ENCODE data around the gene LDLRAP1. TPM values are rescaled to one million over a fixed set of nuclear protein-coding genes. Genes with fewer than 3 reads are reported as not detected.

LDLRAP1 gene
- total and polyA plus RNA-seq, 9 of the 15 experiments (the other 6 are each of a cell fraction or from before 2014, with no cell fraction given) = 0.56 to 29.6 (median 16.2) TPM

- no TSS peak for BruUV-seq (replicated peaks)
- peak; percentile 87 to 100 (median 99) for DNase-seq (ENCODE audit: extremely low read depth in 1 of 4, low spot score in 3 of 4)
- 1% methylated on average over 60 of the region's 116 CpGs for WGBS (ENCODE audit: insufficient coverage, low coverage, missing lambda C conversion rate)
- in situ Hi-C loops (cut with MboI) (loop anchor here (10.0 kb wide), 1 partner anchor 388 kb away; no protein-coding TSS in a partner anchor), intact Hi-C loops (cut with micrococcal nuclease) (no loop called here)
- no peak for FAIRE-seq
- no peaks in the 10 kb centered on the region for H3K36me3 ChIP-seq (ENCODE audit: control insufficient read depth, insufficient read depth, low read length)
- no peaks in the 10 kb centered on the region for H3K79me2 ChIP-seq (ENCODE audit: control insufficient read depth, insufficient read depth, low read length)
- peak within 1 kb of the TSS; percentile 8 to 89; a peak in 3 of 4 replicates for H3K9ac ChIP-seq (ENCODE audit: insufficient read depth in 1 of 2, low read depth in 2 of 2, low read length in 2 of 2)
- no peaks in the 10 kb centered on the region for H3K9me3 ChIP-seq (replicated peaks; ENCODE audit: control insufficient read depth, insufficient read depth, low read depth, low read length)
- H2AFZ ChIP-seq (ENCODE audit: low read depth, low read length) = peak within 1 kb of the TSS; percentile 92
- peaks cover 44 to 75% of the 10 kb centered on the region in 2 experiments for H3K27me3 ChIP-seq (ENCODE audit: control insufficient read depth in 2 of 2, insufficient read depth in 2 of 2, low read length in 2 of 2)
- peak within 1 kb of the TSS; percentile 76 for H3K4me2 ChIP-seq (ENCODE audit: insufficient read depth, low read length)
- no peak within 1 kb of the TSS for H3K27ac ChIP-seq (ENCODE audit: extremely low read depth, low read depth, low read length)
- H3K4me1 ChIP-seq (replicated peaks in 1 of 2; ENCODE audit: control insufficient read depth in 2 of 2, insufficient read depth in 2 of 2, low read length in 2 of 2) = peaks cover 0 to 26% of the 10 kb centered on the region in 2 experiments; a peak in 2 of 5 replicates
- ChIA-PET POLR2A (interaction anchor here (0.6 to 0.7 kb wide), 3 partner anchors 191 to 607 kb away, joined by 3 to 5 read pairs (median 4); no protein-coding TSS in a partner anchor), CTCF (ENCODE audit: low intra/inter-chr PET ratio) (no interaction called here)
- H3K4me3 ChIP-seq = peak within 1 kb of the TSS; percentile 49
- H4K20me1 ChIP-seq (replicated peaks; ENCODE audit: control insufficient read depth, insufficient read depth, low read length) = peaks cover 16% of the 10 kb centered on the region
- H3K9me1 ChIP-seq (ENCODE audit: control insufficient read depth, insufficient read depth, low read length) = peaks cover 5% of the 10 kb centered on the region
- peak; percentile 94 for ATAC-seq
- peak; percentile 57; the same call in 1 of the 2 replicates for TF ChIP-seq SMAD4 (CRISPR knock-in tag; conservative IDR thresholded peaks at IDR 0.05)
- TF ChIP-seq MEF2A (IDR thresholded peaks at IDR 0.05; ENCODE audit: control insufficient read depth, low read depth, low read length) = no peak
- no peak for TF ChIP-seq USF1 (CRISPR knock-in tag; IDR thresholded peaks at IDR 0.05)
- TF ChIP-seq NRF1 (conservative IDR thresholded peaks at IDR 0.05 in 1 of 2, IDR thresholded peaks at IDR 0.05 in 1 of 2) = peak; percentile 72 to 79
- TF ChIP-seq HCFC1 (IDR thresholded peaks at IDR 0.05; ENCODE audit: low read depth, low read length) = no peak
- no peak for TF ChIP-seq ZNF12 (CRISPR knock-in tag; IDR thresholded peaks at IDR 0.05)
- TF ChIP-seq RBM14 (IDR thresholded peaks at IDR 0.05; ENCODE audit: borderline replicate concordance, insufficient read depth, low read depth, low read length) = no peak
- TF ChIP-seq ZNF77 (CRISPR knock-in tag; IDR thresholded peaks at IDR 0.05) = no peak
- no peak for TF ChIP-seq SP1 (CRISPR knock-in tag; IDR thresholded peaks at IDR 0.05)
- peak; percentile 46; the same call in 1 of the 2 replicates for TF ChIP-seq KLF1 (tag; IDR thresholded peaks at IDR 0.05)
- peak in 1 of 3 experiments; percentile 28; a peak in 2 of 6 replicates for TF ChIP-seq CTCF (IDR thresholded peaks at IDR 0.05 in 2 of 3, conservative IDR thresholded peaks at IDR 0.05 in 1 of 3; ENCODE audit: insufficient read depth in 2 of 3, low read depth in 1 of 3, low read length in 3 of 3)
- no peak for TF ChIP-seq ZBED1 (IDR thresholded peaks at IDR 0.05)
Measured at GRCh38 chr1:25616095-25616986, 72.9 kb downstream of the LDLRAP1 start, which contains the start of gene MAN1C1. MAN1C1 (plus strand) TSS chr1:25616791; CDS start chr1:25617798, 1,007 bp downstream.

Measured in K562 (cell line).